ENCODE data around the gene FAM83C. TPM values are rescaled to one million over a fixed set of nuclear protein-coding genes. Genes with fewer than 3 reads are reported as not detected.
A peak's percentile ranks its signal among the peaks of the same experiment; 100 is the strongest.
"Not testable (repeated sequence)": the region's sequence is repeated elsewhere in the genome, so short reads cannot be mapped to it uniquely, and the experiment has no call there.

FAM83C gene
- polyA plus RNA-seq, 3 donors = not detected

DNA sequence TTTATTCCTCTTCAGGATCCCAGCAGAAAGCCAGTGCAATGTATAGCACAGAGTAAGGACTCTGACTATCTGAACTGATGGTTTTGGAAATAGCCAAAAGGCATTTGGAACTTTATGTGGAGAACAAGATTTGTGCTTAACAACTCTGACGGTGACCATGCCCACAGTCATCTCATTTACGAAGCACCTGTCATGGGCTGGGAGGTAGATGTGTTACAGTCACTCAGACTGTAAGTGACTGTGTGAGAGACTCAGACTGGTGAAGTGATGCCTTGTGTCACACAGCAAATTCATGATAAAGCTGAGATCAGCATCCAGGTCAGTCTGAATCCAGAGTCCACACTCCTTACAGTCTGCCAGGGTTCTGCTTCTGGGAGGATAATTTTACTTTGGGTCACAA lies 23.9 kb upstream of the FAM83C start:
- H3K9me3 Mint-ChIP-seq = no peaks in the 10 kb centered on the region
- no peaks in the 10 kb centered on the region for H3K9me3 ChIP-seq (replicated peaks in 1 of 2; ENCODE audit: control insufficient read depth in 1 of 2, insufficient read depth in 1 of 2, low read length in 2 of 2)
- H3K36me3 Mint-ChIP-seq = peaks cover 22 to 27% of the 10 kb centered on the region in 2 donors
- H3K36me3 ChIP-seq (replicated peaks in 1 of 2; ENCODE audit: control insufficient read depth in 1 of 2, insufficient read depth in 2 of 2, low read length in 2 of 2) = peaks cover 2 to 24% of the 10 kb centered on the region in 2 donors
- H3K9ac ChIP-seq (ENCODE audit: insufficient read depth, low read length, poor library complexity, severe bottlenecking) = no peak overlapping the region
- no peak overlapping the region for H2AFZ ChIP-seq (ENCODE audit: insufficient read depth, low read depth, low read length, poor library complexity, severe bottlenecking)
- H3K4me3 Mint-ChIP-seq = no peak overlapping the region
- no peaks in the 10 kb centered on the region for H3K4me1 ChIP-seq (ENCODE audit: control insufficient read depth in 1 of 2, insufficient read depth in 2 of 2, low read length in 2 of 2)
- H3K4me1 Mint-ChIP-seq = peaks cover 15% of the 10 kb centered on the region
- WGBS (ENCODE audit: insufficient coverage) = 100% methylated on average over 2 of the region's 2 CpGs
- peak overlapping the region in 1 of 7 donors; percentile 10 for H3K27ac Mint-ChIP-seq
- intact Hi-C loops (cut with micrococcal nuclease) = no loop called here
- no peak overlapping the region for H3K4me2 ChIP-seq (replicated peaks; ENCODE audit: extremely low read depth, low read length, poor library complexity, severe bottlenecking)
- peaks cover 0 to under 1% (median 0%) of the 10 kb centered on the region in 3 donors for H3K27me3 Mint-ChIP-seq (ENCODE audit: low read depth in 3 of 3)
- H4K20me1 ChIP-seq (ENCODE audit: insufficient read depth, low read length) = no peaks in the 10 kb centered on the region
- no peak overlapping the region for H3K4me3 ChIP-seq (replicated peaks in 1 of 3; ENCODE audit: low read depth in 2 of 3, low read length in 3 of 3)
- no peaks in the 10 kb centered on the region for H3K27me3 ChIP-seq (ENCODE audit: control insufficient read depth in 2 of 2, insufficient read depth in 2 of 2, low read length in 2 of 2)
- H3K27ac ChIP-seq (ENCODE audit: low read depth in 1 of 2, low read length in 2 of 2) = peak overlapping the region in 1 of 2 donors; percentile 21
- no peaks in the 10 kb centered on the region for H3K79me2 ChIP-seq (ENCODE audit: insufficient read depth, low read length)
- DNase-seq = no peak
- TF ChIP-seq, protein P1, sequence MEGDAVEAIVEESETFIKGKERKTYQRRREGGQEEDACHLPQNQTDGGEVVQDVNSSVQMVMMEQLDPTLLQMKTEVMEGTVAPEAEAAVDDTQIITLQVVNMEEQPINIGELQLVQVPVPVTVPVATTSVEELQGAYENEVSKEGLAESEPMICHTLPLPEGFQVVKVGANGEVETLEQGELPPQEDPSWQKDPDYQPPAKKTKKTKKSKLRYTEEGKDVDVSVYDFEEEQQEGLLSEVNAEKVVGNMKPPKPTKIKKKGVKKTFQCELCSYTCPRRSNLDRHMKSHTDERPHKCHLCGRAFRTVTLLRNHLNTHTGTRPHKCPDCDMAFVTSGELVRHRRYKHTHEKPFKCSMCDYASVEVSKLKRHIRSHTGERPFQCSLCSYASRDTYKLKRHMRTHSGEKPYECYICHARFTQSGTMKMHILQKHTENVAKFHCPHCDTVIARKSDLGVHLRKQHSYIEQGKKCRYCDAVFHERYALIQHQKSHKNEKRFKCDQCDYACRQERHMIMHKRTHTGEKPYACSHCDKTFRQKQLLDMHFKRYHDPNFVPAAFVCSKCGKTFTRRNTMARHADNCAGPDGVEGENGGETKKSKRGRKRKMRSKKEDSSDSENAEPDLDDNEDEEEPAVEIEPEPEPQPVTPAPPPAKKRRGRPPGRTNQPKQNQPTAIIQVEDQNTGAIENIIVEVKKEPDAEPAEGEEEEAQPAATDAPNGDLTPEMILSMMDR (IDR thresholded peaks at IDR 0.05) = no peak

DNA sequence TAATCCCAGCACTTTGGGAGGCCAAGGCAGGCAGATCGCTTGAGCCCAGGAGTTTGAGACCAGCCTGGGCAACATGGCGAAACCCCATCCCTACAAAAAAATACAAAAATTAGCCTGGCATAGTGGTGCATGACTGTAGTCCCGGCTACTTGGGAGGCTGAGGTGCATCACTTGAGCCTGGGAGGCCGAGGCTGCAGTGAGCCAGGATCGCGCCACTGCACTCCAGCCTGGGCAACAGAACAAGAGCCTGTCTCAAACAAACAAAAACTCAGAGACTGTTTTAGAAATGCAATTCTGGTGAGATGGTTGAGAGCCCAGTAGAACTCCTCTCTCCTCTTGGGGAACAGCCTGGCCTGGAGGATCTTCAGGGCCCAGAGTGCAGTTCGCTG lies 23.4 kb upstream of the FAM83C start:
- 94% methylated on average over 7 of the region's 7 CpGs for WGBS (ENCODE audit: insufficient coverage)
- Mint-ChIP-seq H3K4me1 (peaks cover 15% of the 10 kb centered on the region), H3K36me3 (peaks cover 26% of the 10 kb centered on the region in 2 donors), H3K27ac (peak overlapping the region in 1 of 7 donors; percentile 10)
- H3K27me3 ChIP-seq (ENCODE audit: control insufficient read depth in 2 of 2, insufficient read depth in 2 of 2, low read length in 2 of 2); H4K20me1 ChIP-seq (ENCODE audit: insufficient read depth, low read length); H3K9me3 ChIP-seq (replicated peaks in 1 of 2; ENCODE audit: control insufficient read depth in 1 of 2, insufficient read depth in 1 of 2, low read length in 2 of 2); H3K9me3 Mint-ChIP-seq; H2AFZ ChIP-seq (ENCODE audit: insufficient read depth, low read depth, low read length, poor library complexity, severe bottlenecking); H3K79me2 ChIP-seq (ENCODE audit: insufficient read depth, low read length); H3K4me3 Mint-ChIP-seq; DNase-seq; H3K27me3 Mint-ChIP-seq (ENCODE audit: low read depth in 3 of 3); H3K27ac ChIP-seq (ENCODE audit: low read depth in 1 of 2, low read length in 2 of 2); H3K4me2 ChIP-seq (replicated peaks; ENCODE audit: extremely low read depth, low read length, poor library complexity, severe bottlenecking); intact Hi-C loops (cut with micrococcal nuclease); H3K9ac ChIP-seq (ENCODE audit: insufficient read depth, low read length, poor library complexity, severe bottlenecking); H3K4me1 ChIP-seq (ENCODE audit: control insufficient read depth in 1 of 2, insufficient read depth in 2 of 2, low read length in 2 of 2); H3K4me3 ChIP-seq (replicated peaks in 1 of 3; ENCODE audit: low read depth in 2 of 3, low read length in 3 of 3): not testable (repeated sequence)
- H3K36me3 ChIP-seq (replicated peaks in 1 of 2; ENCODE audit: control insufficient read depth in 1 of 2, insufficient read depth in 2 of 2, low read length in 2 of 2) = peaks cover 2 to 27% of the 10 kb centered on the region in 2 donors
